Measurements from ENCODE around the gene MUC20.
"Not testable (repeated sequence)": the region's sequence is repeated elsewhere in the genome, so short reads cannot be mapped to it uniquely, and the experiment has no call there.

MUC20 gene

GRCh38 chr3:195731356-195731905 is 10.7 kb downstream of the MUC20 start:
- no peak for DNase-seq (ENCODE audit: low spot score)

- no peak for DNase-seq (ENCODE audit: low spot score)
These were observed 12.2 kb downstream of the MUC20 start for GRCh38 chr3:195732940-195733339.

- no peak for DNase-seq (ENCODE audit: low spot score)
These were observed 14.4 kb downstream of the MUC20 start for GRCh38 chr3:195735036-195735695.

- DNase-seq (ENCODE audit: low spot score), result no peak
These were observed 16.2 kb downstream of the MUC20 start for GRCh38 chr3:195736866-195737490.

GRCh38 chr3:195737782-195738181 is 17.0 kb downstream of the MUC20 start:
- not testable (repeated sequence) for DNase-seq (ENCODE audit: low spot score)

- no peak for DNase-seq (ENCODE audit: low spot score)
These were observed 17.7 kb downstream of the MUC20 start for GRCh38 chr3:195738274-195739044.

- DNase-seq (ENCODE audit: low spot score), result no peak
These were observed 18.9 kb downstream of the MUC20 start for GRCh38 chr3:195739561-195740111.

GRCh38 chr3:195744437-195744836 is 23.7 kb downstream of the MUC20 start:
- no peak for DNase-seq (ENCODE audit: low spot score)

GRCh38 chr3:195746346-195746745 is 25.6 kb downstream of the MUC20 start:
- DNase-seq (ENCODE audit: low spot score), result no peak

- DNase-seq (ENCODE audit: low spot score), result no peak
These were observed 26.0 kb downstream of the MUC20 start for GRCh38 chr3:195746751-195747150.

- DNase-seq (ENCODE audit: low spot score), result no peak
These were observed 27.9 kb downstream of the MUC20 start for GRCh38 chr3:195748661-195749060.

- DNase-seq (ENCODE audit: low spot score), result not testable (repeated sequence)
These were observed 28.3 kb downstream of the MUC20 start for GRCh38 chr3:195749101-195749500.

GRCh38 chr3:195750797-195751520 is 30.2 kb downstream of the MUC20 start:
- no peak for DNase-seq (ENCODE audit: low spot score)

GRCh38 chr3:195751560-195751959 is 30.8 kb downstream of the MUC20 start:
- DNase-seq (ENCODE audit: low spot score), result no peak

GRCh38 chr3:195752066-195752465 is 31.3 kb downstream of the MUC20 start:
- DNase-seq (ENCODE audit: low spot score), result no peak

- DNase-seq (ENCODE audit: low spot score), result no peak
These were observed 32.0 kb downstream of the MUC20 start for GRCh38 chr3:195752546-195753331.

- DNase-seq (ENCODE audit: low spot score), result no peak
These were observed 32.8 kb downstream of the MUC20 start for GRCh38 chr3:195753581-195753980.

- DNase-seq (ENCODE audit: low spot score), result no peak
These were observed 33.4 kb downstream of the MUC20 start for GRCh38 chr3:195754141-195754540.

GRCh38 chr3:195754906-195755305 is 34.1 kb downstream of the MUC20 start:
- no peak for DNase-seq (ENCODE audit: low spot score)

- no peak for DNase-seq (ENCODE audit: low spot score)
These were observed 34.6 kb downstream of the MUC20 start for GRCh38 chr3:195755391-195755790.

All from AG20443 (cell line).